GM18951 (cell line): ENCODE results near the gene GPR32.
"Not testable (repeated sequence)": the region's sequence is repeated elsewhere in the genome, so short reads cannot be mapped to it uniquely, and the experiment has no call there.

Source experiments
- POLR2A ChIP-seq: IDR thresholded peaks from 4 replicates; pipeline ENCODE4 v1.6.1; 2011; ENCODE audit warnings: mild to moderate bottlenecking; ENCODE audit not compliant: insufficient read length, insufficient read depth; ENCODE audit errors: extremely low read depth
- in situ Hi-C: fragments of 300-500 bp; cut with MboI; formaldehyde crosslinking; loops from one replicate; pipeline ENCODE4 v1.12.0; 2022; ENCODE audit warnings: low sequenced_read_pairs, mixed read lengths, inconsistent platforms; ENCODE audit not compliant: unreplicated experiment

The GPR32 gene

DNA sequence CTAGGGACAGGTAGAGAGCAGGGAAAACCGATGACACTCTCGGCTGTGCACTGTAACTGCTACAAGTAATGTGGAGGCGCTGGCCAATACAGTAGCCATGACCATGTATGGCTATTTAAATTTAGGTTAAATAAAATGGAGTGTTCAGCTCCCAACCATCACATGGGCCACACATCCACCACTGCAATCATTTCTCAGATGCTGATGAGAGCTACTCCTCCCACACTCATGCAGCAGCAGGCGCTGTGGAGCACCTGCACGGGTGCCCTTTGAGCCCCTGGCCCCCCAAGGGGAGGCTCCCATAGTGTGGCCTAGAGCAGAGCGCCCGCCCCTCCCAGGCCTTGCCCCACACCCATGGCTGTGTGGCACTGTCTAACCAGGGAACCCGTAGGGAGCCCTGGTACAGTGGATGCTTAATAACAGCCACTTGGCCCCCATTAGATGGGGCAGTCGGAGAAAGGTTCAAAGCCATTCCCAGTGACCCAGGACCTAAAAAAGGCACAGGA, 25.9 kb downstream of the GPR32 start:
- no peak for TF ChIP-seq POLR2A
- in situ Hi-C loops: loop anchor here (10.0 to 25.0 kb wide), 2 partner anchors 129 to 434 kb away; partner anchors contain the start of gene NAPSA

DNA sequence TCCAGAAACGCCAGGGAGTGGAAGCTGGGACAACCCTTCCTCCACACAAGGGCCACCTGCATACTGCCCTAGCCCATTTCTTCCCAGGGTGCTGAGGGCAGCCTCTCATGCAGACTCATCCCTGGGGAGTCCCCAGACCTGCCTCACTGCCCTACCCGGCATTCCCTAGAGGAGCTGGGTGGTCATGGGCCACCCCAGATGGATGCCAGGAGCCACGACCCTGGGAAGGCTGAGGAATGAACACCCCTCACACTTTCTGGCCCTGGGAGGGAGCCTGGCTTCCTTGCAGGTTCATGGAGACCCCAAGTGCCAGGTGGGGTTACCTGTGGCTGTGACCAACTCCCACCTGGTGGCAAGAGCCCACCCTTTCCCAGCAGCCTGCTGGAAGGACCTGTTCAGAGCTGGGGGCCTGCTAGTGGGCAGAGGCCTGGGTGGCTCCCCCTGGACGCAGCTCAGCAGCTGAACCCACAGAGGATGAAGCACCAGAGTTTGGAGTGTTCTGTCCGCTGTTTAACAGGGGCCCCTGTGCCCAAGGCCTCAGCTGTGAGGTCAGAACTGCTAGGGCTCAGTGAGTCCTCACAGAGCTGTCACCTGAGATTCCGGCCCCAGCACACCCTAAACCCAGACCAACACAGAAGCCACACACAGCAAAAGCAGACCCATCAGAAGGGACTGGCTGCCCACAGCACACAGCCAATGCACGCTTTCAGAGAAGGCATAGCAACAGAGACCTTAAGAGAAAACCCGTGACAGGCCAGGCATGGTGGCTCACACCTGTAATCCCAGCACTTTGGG, 26.6 kb downstream of the GPR32 start:
- in situ Hi-C loops: loop anchor here (10.0 to 25.0 kb wide), 2 partner anchors 128 to 435 kb away; partner anchors contain the start of gene NAPSA
- TF ChIP-seq POLR2A: no peak

DNA sequence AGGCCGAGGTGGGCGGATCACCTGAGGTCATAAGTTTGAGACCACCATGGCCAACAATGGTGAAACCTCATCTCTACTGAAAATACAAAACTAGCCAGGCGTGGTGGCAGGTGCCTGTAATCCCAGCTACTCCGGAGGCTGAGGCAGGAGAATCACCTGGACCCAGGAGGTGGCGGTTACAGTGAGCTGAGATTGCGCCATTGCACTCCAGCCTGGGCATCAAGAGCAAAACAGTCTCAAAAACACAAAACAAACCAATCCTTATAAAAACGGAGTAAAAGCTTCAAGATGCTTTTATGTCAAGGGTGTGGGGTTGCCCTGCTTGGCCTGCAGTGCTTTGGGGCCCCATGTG, 27.1 kb downstream of the GPR32 start:
- in situ Hi-C loops: loop anchor here (10.0 to 25.0 kb wide), 2 partner anchors 127 to 435 kb away; partner anchors contain the start of gene NAPSA
- no peak for TF ChIP-seq POLR2A

DNA sequence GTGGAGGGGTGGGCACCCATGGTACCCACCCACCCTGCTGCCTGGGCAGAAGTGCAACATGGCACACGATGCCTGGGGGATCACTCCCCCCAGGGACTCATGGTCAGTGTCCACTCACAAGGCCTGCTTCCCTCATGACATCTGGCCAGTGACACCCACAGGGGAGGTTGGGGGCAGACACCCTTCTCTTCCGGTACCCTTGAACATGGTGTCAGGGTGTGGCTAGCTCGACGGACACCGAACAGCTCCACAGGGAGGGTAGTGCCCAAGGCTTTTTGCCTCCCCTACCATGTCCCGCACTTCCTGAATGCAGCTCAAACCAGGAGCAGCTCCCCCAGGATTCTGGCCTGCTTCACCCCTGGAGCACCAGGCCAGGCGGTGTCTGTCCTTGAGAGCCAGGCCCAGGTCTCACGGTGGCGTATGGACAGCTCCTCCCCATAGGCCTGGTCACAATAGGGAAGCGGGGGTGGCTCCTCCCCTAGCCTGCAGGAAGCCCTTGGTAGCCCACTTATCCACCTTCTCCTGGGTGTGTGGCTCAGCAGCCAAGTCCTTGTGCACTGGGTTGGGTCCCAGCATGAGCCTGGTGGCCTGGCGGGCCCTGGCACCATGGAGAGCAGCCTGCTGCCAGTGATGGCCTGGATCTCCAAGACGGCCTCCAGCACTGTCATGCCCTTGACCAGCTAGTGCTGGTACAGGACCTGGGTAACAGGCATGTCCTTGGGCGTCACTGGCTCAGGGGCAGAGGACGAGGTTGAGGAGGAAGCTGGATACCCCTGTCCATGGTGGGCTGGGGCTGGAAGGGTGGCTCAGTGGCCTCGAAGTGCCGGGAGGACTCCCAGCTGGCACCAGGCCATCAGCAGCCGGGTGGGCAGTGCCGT, 27.8 kb downstream of the GPR32 start:
- peak; percentile 17 for TF ChIP-seq POLR2A
- in situ Hi-C loops: loop anchor here (10.0 to 25.0 kb wide), 2 partner anchors 127 to 436 kb away; partner anchors contain the start of gene NAPSA

DNA sequence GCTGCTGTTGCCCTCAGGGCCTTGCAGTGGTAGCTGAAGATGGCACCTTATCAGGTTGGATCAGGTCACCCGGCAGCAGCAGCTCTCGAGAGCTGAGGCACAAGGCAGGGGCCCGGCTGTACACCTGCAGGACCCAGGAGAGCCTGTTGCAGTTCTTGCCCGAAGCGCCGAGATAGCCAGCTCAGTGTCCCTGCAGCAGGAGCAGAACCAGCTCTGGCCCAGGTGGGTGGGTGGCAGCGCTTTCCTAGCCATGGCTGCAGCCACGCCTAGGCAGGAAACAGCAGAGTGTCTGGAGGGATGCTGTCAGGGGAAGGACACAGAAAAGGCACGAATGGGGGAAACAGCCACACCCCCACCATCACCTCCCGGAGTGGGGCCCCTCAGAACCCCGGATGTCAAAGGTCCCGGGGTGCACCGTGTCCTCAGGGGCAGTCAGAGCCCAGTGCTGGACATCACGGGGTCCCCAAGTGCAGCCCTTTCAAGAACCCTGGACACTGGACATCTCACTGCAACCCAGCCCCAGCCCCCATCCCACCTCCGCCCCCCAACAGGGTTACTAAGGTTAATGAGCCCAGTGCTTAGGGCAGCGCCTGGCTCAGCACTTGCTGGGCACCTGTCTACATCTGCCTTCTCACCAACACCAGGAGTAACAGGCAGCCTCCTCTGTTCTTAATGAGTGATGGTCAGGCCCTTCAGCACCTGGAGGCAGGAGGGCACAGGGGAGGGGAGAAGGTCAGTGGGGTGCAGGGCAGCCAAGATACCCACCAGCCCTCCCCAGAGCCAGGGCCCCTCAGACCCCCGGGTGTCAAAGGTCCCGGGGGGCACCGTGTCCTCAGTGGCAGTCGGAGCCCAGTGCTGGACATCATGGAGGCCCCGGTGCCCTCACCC, 28.6 kb downstream of the GPR32 start:
- in situ Hi-C loops: loop anchor here (10.0 to 25.0 kb wide), 2 partner anchors 126 to 437 kb away; partner anchors contain the start of gene NAPSA
- TF ChIP-seq POLR2A: no peak

DNA sequence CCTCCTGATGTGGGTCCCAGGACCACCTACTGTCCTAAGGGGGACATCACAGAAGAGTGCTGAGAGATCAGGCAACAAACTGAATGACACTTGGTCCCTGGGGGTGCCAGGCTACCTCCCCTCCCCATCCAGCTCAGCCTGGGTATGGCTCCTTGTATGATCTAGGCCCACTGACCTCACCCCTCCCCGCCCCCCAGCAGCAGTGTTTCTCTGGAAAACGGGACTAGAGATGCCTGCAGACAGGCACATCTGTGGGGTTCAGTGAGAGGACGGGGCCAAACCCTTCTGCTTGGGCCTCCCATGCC, 29.2 kb downstream of the GPR32 start:
- in situ Hi-C loops: loop anchor here (10.0 to 25.0 kb wide), 2 partner anchors 125 to 437 kb away; partner anchors contain the start of gene NAPSA
- no peak for TF ChIP-seq POLR2A

DNA sequence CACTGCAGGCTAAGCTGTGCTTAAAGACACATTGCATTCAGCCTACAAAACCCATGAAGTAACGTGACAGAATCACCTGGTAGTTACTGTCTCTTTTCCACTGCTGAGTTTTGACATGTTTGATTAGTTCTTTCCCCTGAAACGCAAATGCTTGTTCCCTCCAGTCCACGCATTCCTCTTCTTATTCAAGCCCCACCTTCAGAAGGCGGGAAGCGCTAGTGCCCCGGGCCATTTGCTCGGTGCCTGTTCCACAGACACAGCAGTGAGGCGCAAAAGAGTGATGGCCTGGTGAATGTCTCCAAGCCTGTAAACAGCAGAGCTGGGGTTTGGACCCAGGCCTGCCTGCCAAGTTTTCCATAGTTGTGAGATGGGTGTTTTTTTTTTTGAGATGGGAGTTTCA, 30.8 kb downstream of the GPR32 start:
- in situ Hi-C loops: no loop called here
- no peak for TF ChIP-seq POLR2A

DNA sequence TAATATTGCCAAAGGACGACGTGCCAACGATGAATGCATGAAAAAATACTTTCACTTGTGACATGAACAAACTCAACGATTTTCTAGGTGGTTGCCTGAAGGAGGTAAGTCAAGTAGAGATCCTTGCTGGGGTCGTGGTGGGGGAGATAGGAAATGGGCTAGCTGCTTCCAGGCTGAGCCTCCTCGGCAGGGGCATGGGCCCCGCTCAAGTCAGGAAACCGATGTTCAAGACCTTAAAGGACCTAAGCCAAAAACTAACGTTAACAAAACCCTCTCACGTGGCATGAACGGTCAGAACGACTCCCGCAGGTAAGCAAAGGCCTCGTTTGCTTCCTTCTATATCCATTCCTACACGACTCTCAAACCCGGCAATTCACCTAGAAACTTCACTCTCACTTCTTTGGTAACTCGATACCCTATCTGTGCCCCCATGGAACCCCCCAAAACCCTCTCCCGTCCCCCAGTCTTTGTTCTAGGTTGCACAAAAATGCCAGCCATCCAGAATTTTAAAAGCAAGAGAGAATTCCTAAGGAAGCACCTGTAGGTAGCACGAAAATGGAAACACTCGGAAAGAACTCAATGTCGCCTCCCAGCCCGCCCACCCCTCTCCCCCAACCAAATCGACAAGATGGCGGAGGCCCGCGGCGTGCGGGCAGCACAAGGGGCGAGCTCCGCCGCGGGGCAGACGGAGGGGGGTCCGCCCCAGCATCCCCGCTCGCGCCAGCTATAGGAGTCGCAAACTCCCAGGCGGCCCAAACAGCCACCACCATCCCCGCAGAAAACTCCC, 33.6 kb downstream of the GPR32 start:
- in situ Hi-C loops: no loop called here
- TF ChIP-seq POLR2A: no peak

DNA sequence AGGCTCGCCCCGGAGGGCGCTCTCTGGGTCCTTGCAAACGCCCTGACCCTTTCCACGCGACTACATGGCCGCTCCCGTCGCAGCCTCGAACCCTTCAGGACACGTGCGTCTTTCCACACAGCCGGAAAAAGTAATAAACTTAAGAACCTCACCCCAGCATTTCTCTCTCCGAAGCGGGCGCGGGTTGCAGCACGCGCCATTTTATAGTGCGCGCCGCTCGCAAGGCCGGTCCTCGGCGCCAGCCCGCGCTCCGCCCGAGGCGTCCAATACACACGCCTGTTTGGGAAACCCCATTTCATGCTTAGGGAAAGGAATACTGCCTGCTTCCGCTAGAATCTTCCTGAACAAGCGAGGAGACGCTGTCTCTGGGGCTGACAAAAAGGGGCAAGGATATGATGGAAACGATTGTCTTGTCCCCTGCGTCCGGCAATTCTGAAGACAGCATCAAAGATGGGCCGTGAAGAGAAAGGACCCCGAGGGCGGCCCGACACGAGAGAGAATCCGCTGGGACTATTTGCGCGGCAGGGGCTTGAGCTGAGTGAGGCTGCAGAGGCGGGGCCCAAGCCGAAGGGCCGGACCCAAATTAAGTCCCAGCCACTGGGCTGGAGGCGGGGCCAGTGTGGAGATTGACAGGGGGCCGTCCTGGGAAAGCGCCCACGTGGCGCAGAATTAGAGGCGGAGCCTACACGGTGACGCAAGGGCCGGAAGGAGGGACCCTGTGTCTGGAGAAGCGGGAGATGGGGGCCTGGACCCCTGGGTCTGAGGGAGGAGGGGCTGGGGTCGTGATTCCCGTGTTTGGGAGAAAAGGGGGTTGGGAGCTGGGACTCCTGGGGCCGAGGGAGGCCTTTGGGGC, 34.4 kb downstream of the GPR32 start:
- in situ Hi-C loops: no loop called here
- peak; percentile 98 for TF ChIP-seq POLR2A

DNA sequence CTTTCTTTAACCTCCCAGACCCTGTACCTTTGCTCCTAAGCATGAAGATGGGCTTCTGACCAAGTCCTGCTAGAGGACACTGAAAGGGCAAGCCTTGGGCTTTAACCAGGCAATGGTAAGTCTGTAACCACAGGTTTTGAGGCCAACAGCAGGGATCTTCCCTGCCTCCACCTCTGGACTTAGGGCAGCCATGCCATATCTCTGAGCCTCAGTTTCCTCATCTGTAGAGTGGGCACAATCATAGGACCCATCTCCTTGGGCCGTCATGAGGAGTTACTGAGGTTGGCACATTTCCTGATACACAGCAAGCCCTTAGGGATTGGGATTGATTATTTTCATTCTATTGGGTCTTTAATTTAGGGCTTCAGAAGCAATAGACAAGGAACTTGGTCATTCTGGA, 38.6 kb downstream of the GPR32 start:
- in situ Hi-C loops: no loop called here
- TF ChIP-seq POLR2A: no peak

DNA sequence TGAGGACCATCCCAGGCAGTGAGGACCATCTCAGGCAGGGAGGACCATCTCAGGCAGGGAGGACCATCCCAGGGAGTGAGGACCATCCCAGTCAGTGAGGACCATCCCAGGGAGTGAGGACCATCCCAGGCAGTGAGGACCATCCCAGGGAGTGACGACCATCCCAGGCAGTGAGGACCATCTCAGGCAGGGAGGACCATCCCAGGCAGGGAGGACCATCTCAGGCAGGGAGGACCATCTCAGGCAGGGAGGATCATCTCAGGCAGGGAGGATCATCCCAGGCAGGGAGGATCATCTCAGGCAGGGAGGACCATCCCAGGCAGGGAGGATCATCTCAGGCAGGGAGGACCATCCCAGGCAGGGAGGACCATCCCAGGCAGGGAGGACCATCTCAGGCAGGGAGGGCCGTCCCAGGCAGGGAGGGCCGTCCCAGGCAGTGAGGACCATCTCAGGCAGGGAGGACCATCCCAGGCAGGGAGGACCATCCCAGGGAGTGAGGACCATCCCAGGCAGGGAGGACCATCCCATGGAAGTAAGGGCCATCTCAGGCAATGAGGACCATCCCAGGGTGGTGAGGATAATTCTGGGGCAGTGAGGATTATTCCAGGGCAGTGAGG, 41.5 kb downstream of the GPR32 start:
- in situ Hi-C loops: not testable (repeated sequence)
